Mucosa of descending colon (tissue), 3 donors: Measurements from ENCODE around the gene SOCS7. TPM values are rescaled to one million over a fixed set of nuclear protein-coding genes. Genes with fewer than 3 reads are reported as not detected.
"Not testable (repeated sequence)": the region's sequence is repeated elsewhere in the genome, so short reads cannot be mapped to it uniquely, and the experiment has no call there.

Experiments used
- ATAC-seq: fragments of 200-7000 bp; cut with Tn5 transposase; one replicate; pipeline ENCODE4 v1.9.1; 2020; ENCODE audit warnings: mild to moderate bottlenecking, moderate library complexity
- DNase-seq, 3 donors: peaks; one replicate each; pipeline ENCODE4 v3.0.0-alpha.2; 2020
- H3K36me3 ChIP-seq: fragments of 200-600 bp; one replicate; pipeline ENCODE4 v1.8.0; 2021; ENCODE audit warnings: low read depth, mild to moderate bottlenecking
- H3K4me1 ChIP-seq: fragments of 200-600 bp; one replicate; pipeline ENCODE4 v1.8.0; 2021; ENCODE audit warnings: low read depth, mild to moderate bottlenecking
- H3K4me3 ChIP-seq: fragments of 200-600 bp; one replicate; pipeline ENCODE4 v1.8.0; 2021; ENCODE audit warnings: mild to moderate bottlenecking
- H3K9me3 ChIP-seq: fragments of 200-600 bp; one replicate; pipeline ENCODE4 v1.8.0; 2021; ENCODE audit warnings: mild to moderate bottlenecking
- intact Hi-C, 2 donors: fragments of 100-400 bp; cut with DNase I in 1 of 2; cut with micrococcal nuclease in 1 of 2; formaldehyde crosslinking; loops; one replicate each; pipeline versions ENCODE4 v1.11.0 to v1.11.1; 2022; cut with DNase I, micrococcal nuclease
- total RNA-seq, 3 donors: library from RNA; stranded (reverse); fragmentation: NEBNext Ultra II Directional in 2 of 3; extraction: Animal tissue kit (Norgen Biotek cat#: 25700) in 2 of 3; gene quantifications; one replicate each; pipeline versions ENCODE4 v1.2.1 to v1.2.4, GENCODE V29; 2021 to 2023
- TF ChIP-seq, protein P1 (sequence below): fragments of 200-600 bp; IDR thresholded peaks from one replicate; pipeline ENCODE4 v1.8.0; 2022; ENCODE audit warnings: antibody characterized with exemption, mild to moderate bottlenecking
- donor health status: DM: no; HTN: no; CAD: no; lungs with moderate emphysema.
- donor health status: DM: no; HTN: no; CAD: no.
- donor health status: DM: no; HTN: yes; CAD: no.

SOCS7 gene
- total RNA-seq, 3 donors from 2014 or later, result 11.4 to 26.2 (median 16.1) TPM

- Histone ChIP-seq H3K36me3 (no peaks in the 10 kb centered on the region), H3K9me3 (no peaks in the 10 kb centered on the region), H3K4me3 (no peak overlapping the region), H3K4me1 (no peaks in the 10 kb centered on the region)
- TF ChIP-seq, protein P1, sequence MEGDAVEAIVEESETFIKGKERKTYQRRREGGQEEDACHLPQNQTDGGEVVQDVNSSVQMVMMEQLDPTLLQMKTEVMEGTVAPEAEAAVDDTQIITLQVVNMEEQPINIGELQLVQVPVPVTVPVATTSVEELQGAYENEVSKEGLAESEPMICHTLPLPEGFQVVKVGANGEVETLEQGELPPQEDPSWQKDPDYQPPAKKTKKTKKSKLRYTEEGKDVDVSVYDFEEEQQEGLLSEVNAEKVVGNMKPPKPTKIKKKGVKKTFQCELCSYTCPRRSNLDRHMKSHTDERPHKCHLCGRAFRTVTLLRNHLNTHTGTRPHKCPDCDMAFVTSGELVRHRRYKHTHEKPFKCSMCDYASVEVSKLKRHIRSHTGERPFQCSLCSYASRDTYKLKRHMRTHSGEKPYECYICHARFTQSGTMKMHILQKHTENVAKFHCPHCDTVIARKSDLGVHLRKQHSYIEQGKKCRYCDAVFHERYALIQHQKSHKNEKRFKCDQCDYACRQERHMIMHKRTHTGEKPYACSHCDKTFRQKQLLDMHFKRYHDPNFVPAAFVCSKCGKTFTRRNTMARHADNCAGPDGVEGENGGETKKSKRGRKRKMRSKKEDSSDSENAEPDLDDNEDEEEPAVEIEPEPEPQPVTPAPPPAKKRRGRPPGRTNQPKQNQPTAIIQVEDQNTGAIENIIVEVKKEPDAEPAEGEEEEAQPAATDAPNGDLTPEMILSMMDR, result no peak
- intact Hi-C loops, result no loop called here
- no peak for ATAC-seq
- DNase-seq, result no peak
Measured at GRCh38 chr17:38434178-38434665, 82.6 kb downstream of the SOCS7 start.

DNA sequence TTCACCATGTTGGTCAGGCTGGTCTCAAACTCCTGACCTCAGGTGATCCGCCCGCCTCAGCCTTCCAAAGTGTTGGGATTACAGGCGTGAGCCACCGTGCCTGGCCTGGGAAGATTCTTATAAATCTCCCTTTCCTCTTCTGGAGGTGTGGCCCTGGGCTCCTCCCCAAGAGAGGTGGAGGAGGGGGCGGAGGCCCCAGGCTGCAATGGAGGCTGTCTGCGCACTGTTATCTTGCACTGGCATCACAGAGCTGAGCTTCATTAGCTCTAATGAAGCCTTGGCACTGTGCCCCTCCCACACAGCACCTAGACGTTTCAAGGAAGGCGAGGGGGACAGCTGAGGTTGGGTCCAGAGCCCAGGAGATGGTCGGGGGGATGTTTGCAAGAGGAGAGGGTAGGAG, 84.2 kb downstream of the SOCS7 start:
- DNase-seq, result no peak
- Histone ChIP-seq H3K4me1 (no peaks in the 10 kb centered on the region), H3K4me3 (no peak overlapping the region), H3K36me3 (no peaks in the 10 kb centered on the region), H3K9me3 (no peaks in the 10 kb centered on the region)
- TF ChIP-seq, protein P1, result no peak
- intact Hi-C loops, result no loop called here
- no peak for ATAC-seq

DNA sequence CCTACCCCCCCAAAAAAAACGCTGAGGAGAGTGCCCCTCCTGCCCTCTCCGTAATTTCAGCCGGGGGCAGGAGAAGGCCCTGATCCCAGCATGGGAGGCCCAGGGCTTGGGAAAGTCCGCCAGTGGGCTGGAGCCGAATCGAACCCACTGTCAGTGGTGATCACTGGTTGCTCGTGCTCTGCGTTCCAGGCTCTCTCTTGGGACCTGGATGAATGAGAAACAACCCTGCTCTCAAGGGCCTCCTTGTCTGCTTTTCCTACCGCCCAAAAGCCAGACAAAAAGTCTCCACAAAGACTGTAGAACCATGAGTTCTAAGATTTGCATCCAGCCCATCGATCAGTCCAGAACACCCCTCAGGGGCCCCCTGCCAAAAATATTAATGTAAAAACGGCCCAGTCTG, 84.7 kb downstream of the SOCS7 start:
- H3K9me3 ChIP-seq, result no peaks in the 10 kb centered on the region
- no peak overlapping the region for H3K4me3 ChIP-seq
- DNase-seq (no peak), ATAC-seq (no peak)
- H3K36me3 ChIP-seq, result no peaks in the 10 kb centered on the region
- no peaks in the 10 kb centered on the region for H3K4me1 ChIP-seq
- intact Hi-C loops, result no loop called here
- TF ChIP-seq, protein P1, result no peak

GRCh38 chr17:38437313-38437712, 85.7 kb downstream of the SOCS7 start:
- not testable (repeated sequence) for H3K4me1 ChIP-seq

DNA sequence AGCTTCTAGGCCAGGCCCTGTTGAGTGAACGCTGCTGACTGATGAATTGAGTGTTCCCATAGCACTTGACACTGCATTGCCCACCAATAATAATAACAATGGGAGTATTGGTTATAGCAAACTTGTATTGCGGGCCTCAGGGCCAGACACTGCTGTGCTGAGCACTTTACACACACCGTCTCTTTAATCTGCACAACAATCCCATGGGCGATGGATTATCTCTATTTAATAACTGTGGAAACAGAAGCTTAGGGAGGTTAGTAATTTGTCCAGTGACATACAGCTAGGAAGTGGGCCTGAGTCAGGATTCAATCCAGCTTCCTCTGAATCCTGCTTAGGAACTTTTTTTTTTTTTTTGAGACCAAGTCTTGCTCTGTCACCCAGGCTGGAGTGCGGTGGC, 87.8 kb downstream of the SOCS7 start:
- H3K9me3 ChIP-seq, result no peaks in the 10 kb centered on the region
- H3K4me3 ChIP-seq, result no peak overlapping the region
- ATAC-seq (no peak), DNase-seq (no peak)
- TF ChIP-seq, protein P1, result no peak
- H3K4me1 ChIP-seq, result no peaks in the 10 kb centered on the region
- no peaks in the 10 kb centered on the region for H3K36me3 ChIP-seq
- intact Hi-C loops, result no loop called here

More at GRCh38 chr17:38437313-38437712, 85.7 kb downstream of the SOCS7 start:
- H3K36me3 ChIP-seq, DNase-seq, ATAC-seq, intact Hi-C loops, H3K4me3 ChIP-seq, H3K9me3 ChIP-seq: not testable (repeated sequence)

GRCh38 chr17:38440614-38441397, 89.2 kb downstream of the SOCS7 start:
- no peak overlapping the region for H3K4me3 ChIP-seq
- TF ChIP-seq, protein P1, result no peak
- H3K4me1 ChIP-seq, result no peaks in the 10 kb centered on the region
- no peak for ATAC-seq
- no peak for DNase-seq
- no peaks in the 10 kb centered on the region for H3K36me3 ChIP-seq
- no peaks in the 10 kb centered on the region for H3K9me3 ChIP-seq
- intact Hi-C loops, result no loop called here
